K562 (cell line): ENCODE measurements around the gene ANKFN1. TPM values are rescaled to one million over a fixed set of nuclear protein-coding genes. Genes with fewer than 3 reads are reported as not detected.
"Not testable (repeated sequence)": the region's sequence is repeated elsewhere in the genome, so short reads cannot be mapped to it uniquely, and the experiment has no call there.

Experiments
- ATAC-seq: fragments of 200-7000 bp; cut with Tn5 transposase; 3 replicates; pipeline ENCODE4 v1.9.1; 2020; ENCODE audit warnings: moderate library complexity
- BruUV-seq: library from RNA; stranded (reverse); fragments of 400-500 nt; replicated peaks from 2 replicates; lab custom pipeline; 2021; lab: Mats Ljungman, UMichigan
- CTCF ChIA-PET: fragments of 300-600 bp; formaldehyde crosslinking; extraction: SDS; loops from one replicate; lab custom pipeline; 2021; ENCODE audit warnings: low intra/inter-chr PET ratio; lab: Yijun Ruan, JAX
- POLR2A ChIA-PET: fragments of 300-600, 350-650 bp; sonication (Branson Sonifier 250); formaldehyde crosslinking; extraction: SDS; loops from one replicate; lab custom pipeline; 2021; ENCODE audit warnings: antibody characterized with exemption, inconsistent platforms; lab: Yijun Ruan, JAX
- DNase-seq, 4 experiments: peaks; one replicate each; pipeline versions ENCODE4 v3.0.0 to v3.0.0-alpha.2; 2011 to 2018; ENCODE audit warnings: low spot score in 3 of 4, mixed read lengths in 3 of 4; ENCODE audit errors: extremely low read depth in 1 of 4
- FAIRE-seq: peaks from 2 replicates; lab custom pipeline; 2011; peaks lifted over from hg19 to GRCh38; lab: Jason Lieb, UNC
- H2AFZ ChIP-seq: 2 replicates; pipeline ENCODE4 v1.6.0; 2011; ENCODE audit warnings: low read depth, low read length, control low read depth, inconsistent platforms
- H3K27ac ChIP-seq: fragments of 200-600 bp; 3 replicates; pipeline ENCODE4 v1.8.0; 2011; ENCODE audit warnings: low read depth, mild to moderate bottlenecking, control low read depth, inconsistent platforms, low read length, moderate library complexity, mixed read lengths; ENCODE audit errors: extremely low read depth
- H3K27me3 ChIP-seq, 2 experiments: fragments of 300-600 bp in 1 of 2; 2 replicates in 1 of 2; 3 replicates in 1 of 2; pipeline versions ENCODE4 v1.6.0 to v1.8.0; 2011; ENCODE audit warnings: inconsistent platforms in 2 of 2, low read length in 2 of 2, mild to moderate bottlenecking in 1 of 2, mixed read lengths in 1 of 2, moderate library complexity in 1 of 2; ENCODE audit not compliant: control insufficient read depth in 2 of 2, insufficient read depth in 2 of 2
- H3K36me3 ChIP-seq: fragments of 300-600 bp; 3 replicates; pipeline ENCODE4 v1.8.0; 2011; ENCODE audit warnings: mild to moderate bottlenecking, low read length, inconsistent platforms; ENCODE audit not compliant: control insufficient read depth, insufficient read depth
- H3K4me1 ChIP-seq, 2 experiments: fragments of 200-600 bp in 1 of 2; replicated peaks in 1 of 2; 2 replicates in 1 of 2; 3 replicates in 1 of 2; pipeline versions ENCODE4 v1.5.1 to v1.8.0; 2011; ENCODE audit warnings: inconsistent platforms in 2 of 2, low read length in 2 of 2, mild to moderate bottlenecking in 1 of 2, mixed read lengths in 1 of 2, moderate library complexity in 1 of 2; ENCODE audit not compliant: control insufficient read depth in 2 of 2, insufficient read depth in 2 of 2
- H3K4me2 ChIP-seq: 2 replicates; pipeline ENCODE4 v1.6.1; 2011; ENCODE audit warnings: low read length, control low read depth, inconsistent platforms, mixed read lengths; ENCODE audit not compliant: insufficient read depth
- H3K4me3 ChIP-seq: fragments of 200-600 bp; sonication (generic), shearing (Covaris generic); 2 replicates; pipeline ENCODE4 v1.5.1; 2016; ENCODE audit warnings: control low read depth, inconsistent platforms
- H3K79me2 ChIP-seq: fragments of 200-600 bp; 3 replicates; pipeline ENCODE4 v1.8.0; 2011; ENCODE audit warnings: low read length, inconsistent platforms; ENCODE audit not compliant: control insufficient read depth, insufficient read depth
- H3K9ac ChIP-seq, 2 experiments: 2 replicates each; pipeline versions ENCODE4 v1.6.0 to v1.6.1; 2011; ENCODE audit warnings: low read depth in 2 of 2, low read length in 2 of 2, control low read depth in 1 of 2, inconsistent platforms in 1 of 2, mild to moderate bottlenecking in 1 of 2, mixed read lengths in 1 of 2; ENCODE audit not compliant: insufficient read depth in 1 of 2
- H3K9me1 ChIP-seq: one replicate; pipeline ENCODE4 v1.6.0; 2011; ENCODE audit warnings: inconsistent platforms, mild to moderate bottlenecking, low read length, moderate library complexity; ENCODE audit not compliant: control insufficient read depth, insufficient read depth
- H3K9me3 ChIP-seq: replicated peaks from 2 replicates; pipeline ENCODE4 v1.5.1; 2011; ENCODE audit warnings: low read depth, low read length, inconsistent platforms; ENCODE audit not compliant: control insufficient read depth, insufficient read depth
- H4K20me1 ChIP-seq: replicated peaks from 2 replicates; pipeline ENCODE4 v1.6.1; 2011; ENCODE audit warnings: low read length, inconsistent platforms, mixed read lengths; ENCODE audit not compliant: control insufficient read depth, insufficient read depth
- HNRNPK ChIP-seq: fragments of 200-400 bp; formaldehyde crosslinking; IDR thresholded peaks from one replicate; pipeline ENCODE4 v1.6.1; 2018; ENCODE audit warnings: mild to moderate bottlenecking, low read depth, low read length; ENCODE audit not compliant: poor library complexity, severe bottlenecking
- RBM25 ChIP-seq: fragments of 200-400 bp; formaldehyde crosslinking; IDR thresholded peaks from 2 replicates; pipeline ENCODE4 v1.6.1; 2018; ENCODE audit warnings: low read length, low read depth, moderate library complexity; ENCODE audit not compliant: severe bottlenecking
- ZNF133 ChIP-seq: fragments of 250-450 bp; sonication (Bioruptor Pico); IDR thresholded peaks from 2 replicates; pipeline ENCODE4 v1.4.0; 2020; ENCODE audit warnings: mild to moderate bottlenecking
- ZNF146 ChIP-seq: IDR thresholded peaks from one replicate; pipeline ENCODE4 v1.6.1; 2018; ENCODE audit warnings: missing compliant biosample characterization; ENCODE audit not compliant: unreplicated experiment
- WGBS: fragments of 100-300 bp; shearing (Covaris generic); methylation state at CpG from one replicate; pipeline ENCODE4 v1.1.6; 2016; ENCODE audit warnings: low coverage, mixed read lengths; ENCODE audit not compliant: insufficient coverage; ENCODE audit errors: missing lambda C conversion rate; 5-methylcytosine and 5-hydroxymethylcytosine counted together
- in situ Hi-C: fragments of 300-500 bp; cut with MboI; formaldehyde crosslinking; loops from 4 replicates; pipeline ENCODE4 v1.15.0; 2018; ENCODE audit warnings: inconsistent platforms, mixed read lengths
- intact Hi-C: fragments of 100-400 bp; cut with micrococcal nuclease; formaldehyde crosslinking; loops from 2 replicates; pipeline ENCODE4 v1.14.2; 2022
- polyA plus RNA-seq, 8 experiments: library from polyadenylated mRNA; depleted of rRNA in 4 of 8; stranded (reverse) in 5 of 8; unstranded in 3 of 8; fragments of >200 nt; fragmentation: Nextera tagmentation in 2 of 8; fragmentation: Illumina TruSeq in 1 of 8; extraction: Ambion mirVana in 2 of 8; extraction: Trizol in 1 of 8; gene quantifications; 2 replicates each; pipeline versions ENCODE4 v1.2.1 to v1.2.3, GENCODE V29; 2011 to 2014; ENCODE audit warnings: inconsistent platforms in 1 of 8, missing spikeins in 1 of 8
- total RNA-seq, 7 experiments: library from RNA; depleted of rRNA in 6 of 7; stranded (reverse); fragments of >200 nt in 6 of 7; fragmentation: Illumina TruSeq in 2 of 7; extraction: Trizol in 2 of 7; gene quantifications; 2 replicates each; pipeline versions ENCODE4 v1.2.1 to v1.2.3, GENCODE V29; 2011 to 2021; ENCODE audit warnings: low replicate concordance in 1 of 7

Gene ANKFN1
- total and polyA plus RNA-seq, 9 of the 15 experiments (the other 6 are each of a cell fraction or from before 2014, with no cell fraction given) = 0.04 to 0.39 (median 0.15) TPM; not detected in 1

DNA sequence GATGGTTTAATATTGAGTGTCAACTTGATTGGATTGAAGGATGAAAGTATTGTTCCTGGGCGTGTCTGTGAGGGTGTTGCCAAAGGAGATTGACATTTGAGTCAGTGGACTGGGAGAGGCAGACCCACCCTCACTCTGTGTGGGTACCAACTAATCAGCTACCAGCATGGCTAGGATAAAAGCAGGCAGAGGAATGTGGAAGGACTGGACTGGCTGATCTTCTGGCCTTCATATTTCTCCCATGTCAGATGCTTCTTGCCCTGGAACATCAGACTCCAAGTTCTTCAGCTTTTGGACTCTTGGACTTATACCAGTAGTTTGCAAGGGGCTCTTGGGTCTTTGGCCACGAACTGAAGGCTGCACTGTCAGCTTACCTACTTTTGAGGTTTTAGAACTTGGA lies 259.1 kb downstream of the ANKFN1 start:
- 0% methylated on average over 2 of the region's 2 CpGs for WGBS
- CTCF ChIA-PET, in situ Hi-C loops, ATAC-seq, H2AFZ ChIP-seq, H3K4me3 ChIP-seq, DNase-seq, FAIRE-seq, H3K4me2 ChIP-seq, H3K36me3 ChIP-seq, H3K79me2 ChIP-seq, intact Hi-C loops, H3K27ac ChIP-seq, BruUV-seq, H3K4me1 ChIP-seq, H3K9me3 ChIP-seq, H3K9me1 ChIP-seq, H4K20me1 ChIP-seq, H3K27me3 ChIP-seq, H3K9ac ChIP-seq: not testable (repeated sequence)
- POLR2A ChIA-PET = interaction anchor here (0.6 to 0.7 kb wide), 2 partner anchors 9 to 1211 kb away, joined by 3 read pairs; no protein-coding TSS in a partner anchor

DNA sequence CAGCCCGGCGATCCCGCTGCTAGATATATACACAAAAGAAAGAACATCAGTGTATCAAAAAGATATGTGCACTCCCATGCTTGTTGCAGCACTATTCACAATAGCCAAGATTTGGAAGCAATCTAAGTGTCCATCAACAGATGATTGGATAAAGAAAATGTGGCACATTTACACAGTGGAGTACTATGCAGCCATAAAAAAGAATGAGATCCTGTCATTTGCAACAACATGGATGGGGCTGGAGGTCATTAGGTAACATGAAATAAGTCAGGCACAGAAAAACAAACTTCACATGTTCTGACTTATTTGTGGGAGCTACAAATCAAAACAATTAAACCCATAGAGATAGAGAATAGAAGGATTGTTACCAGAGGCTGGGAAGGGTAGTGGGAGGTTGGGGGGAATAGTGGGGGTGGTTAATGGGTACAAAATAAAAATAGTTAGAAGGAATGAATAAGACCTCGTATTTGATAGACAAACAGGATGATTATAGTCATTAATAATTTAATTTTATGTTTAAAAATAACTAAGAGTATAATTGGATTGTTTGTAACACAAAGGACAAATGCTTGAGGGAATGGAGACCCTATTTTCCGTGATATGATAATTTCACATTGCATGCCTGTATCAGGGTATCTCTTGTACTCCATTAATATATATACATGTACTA lies 263.5 kb downstream of the ANKFN1 start:
- peak; percentile 23 for TF ChIP-seq RBM25
- peak; percentile 61 for TF ChIP-seq HNRNPK
- TF ChIP-seq ZNF146 = peak; percentile 78
- no peak for TF ChIP-seq ZNF133
- FAIRE-seq (no peak), DNase-seq (no peak), ATAC-seq (no peak)
- no peak overlapping the region for H2AFZ ChIP-seq
- in situ Hi-C loops = no loop called here
- no peak overlapping the region for H3K4me3 ChIP-seq
- no peaks in the 10 kb centered on the region for H3K4me1 ChIP-seq
- intact Hi-C loops = no loop called here
- no peak overlapping the region for H3K9ac ChIP-seq
- no peak overlapping the region for H3K27ac ChIP-seq
- BruUV-seq = no TSS peak
- no peaks in the 10 kb centered on the region for H4K20me1 ChIP-seq
- H3K79me2 ChIP-seq = no peaks in the 10 kb centered on the region
- CTCF ChIA-PET = no interaction called here
- 6% methylated on average over 5 of the region's 5 CpGs for WGBS
- no peaks in the 10 kb centered on the region for H3K36me3 ChIP-seq
- no peaks in the 10 kb centered on the region for H3K9me3 ChIP-seq
- H3K9me1 ChIP-seq = no peaks in the 10 kb centered on the region
- no peak overlapping the region for H3K4me2 ChIP-seq
- no peaks in the 10 kb centered on the region for H3K27me3 ChIP-seq
- POLR2A ChIA-PET = no interaction called here
